Measurements from ENCODE around the gene DACT1.

- TF ChIP-seq HDGF (IDR thresholded peaks at IDR 0.05; ENCODE audit: borderline replicate concordance) (no peak), SUZ12 (IDR thresholded peaks at IDR 0.05) (no peak), SP1 (IDR thresholded peaks at IDR 0.05) (no peak), PKNOX1 (IDR thresholded peaks at IDR 0.05) (no peak), FOXK2 (IDR thresholded peaks at IDR 0.05) (no peak), ELF4 (IDR thresholded peaks at IDR 0.05) (no peak), BHLHE40 (IDR thresholded peaks at IDR 0.05; ENCODE audit: borderline replicate concordance) (no peak), NFRKB (IDR thresholded peaks at IDR 0.05) (no peak), FOXM1 (IDR thresholded peaks at IDR 0.05; ENCODE audit: borderline replicate concordance) (no peak), ZNF384 (IDR thresholded peaks at IDR 0.05) (no peak), FOXA1 (IDR thresholded peaks at IDR 0.05) (no peak), L3MBTL2 (conservative IDR thresholded peaks at IDR 0.05) (no peak), CTBP1 (IDR thresholded peaks at IDR 0.05; ENCODE audit: borderline replicate concordance) (no peak), ARNT (IDR thresholded peaks at IDR 0.05) (no peak)
Observed at GRCh38 chr14:58617619-58618018, 20.1 kb upstream of the DACT1 start.
